Activated B cell treated with CpG ODN at 0.5 μM for 24 hours (primary cell): ENCODE results near the gene MYO16. TPM values are rescaled to one million over a fixed set of nuclear protein-coding genes. Genes with fewer than 3 reads are reported as not detected.
A peak's percentile ranks its signal among the peaks of the same experiment; 100 is the strongest.

ENCODE experiments used
- ATAC-seq: fragments of 200-7000 bp; cut with Tn5 transposase; one replicate; pipeline ENCODE4 v1.10.0; 2021; ENCODE audit warnings: low read depth, mild to moderate bottlenecking, moderate library complexity
- CTCF ChIA-PET: fragments of 350-600 bp; sonication (Branson Sonifier 250); formaldehyde crosslinking; loops from one replicate; lab custom pipeline; 2021; ENCODE audit warnings: antibody characterized with exemption; lab: Charles Lee
- POLR2A ChIA-PET: fragments of 350-600 bp; sonication (Branson Sonifier 250); formaldehyde crosslinking; loops from one replicate; lab custom pipeline; 2021; ENCODE audit warnings: antibody characterized with exemption; lab: Charles Lee
- DNase-seq: peaks from one replicate; pipeline ENCODE4 v3.0.0; 2022
- H3K27ac Mint-ChIP-seq: one replicate; pipeline ENCODE4 v1.8.0; 2020; ENCODE audit warnings: mixed read lengths
- H3K27me3 Mint-ChIP-seq: one replicate; pipeline ENCODE4 v1.8.0; 2021; ENCODE audit warnings: mixed read lengths
- H3K36me3 Mint-ChIP-seq: one replicate; pipeline ENCODE4 v1.8.0; 2021; ENCODE audit warnings: low read depth, mixed read lengths
- H3K4me1 Mint-ChIP-seq: one replicate; pipeline ENCODE4 v1.8.0; 2021; ENCODE audit warnings: mixed read lengths
- H3K4me3 Mint-ChIP-seq: one replicate; pipeline ENCODE4 v1.8.0; 2020; ENCODE audit warnings: mild to moderate bottlenecking, mixed read lengths
- H3K9me3 Mint-ChIP-seq: one replicate; pipeline ENCODE4 v1.8.0; 2020; ENCODE audit warnings: mixed read lengths
- CTCF ChIP-seq: fragments of 200-600 bp; IDR thresholded peaks from one replicate; pipeline ENCODE4 v1.8.0; 2022; ENCODE audit warnings: antibody characterized with exemption, mild to moderate bottlenecking
- intact Hi-C: fragments of 100-400 bp; cut with micrococcal nuclease; formaldehyde crosslinking; loops from one replicate; pipeline ENCODE4 v1.15.1; 2024
- total RNA-seq: library from RNA; stranded (reverse); gene quantifications from 2 replicates; pipeline ENCODE4 v1.2.3, GENCODE V29; 2022

The MYO16 gene
- total RNA-seq, 1 donor from 2014 or later: not detected

DNA sequence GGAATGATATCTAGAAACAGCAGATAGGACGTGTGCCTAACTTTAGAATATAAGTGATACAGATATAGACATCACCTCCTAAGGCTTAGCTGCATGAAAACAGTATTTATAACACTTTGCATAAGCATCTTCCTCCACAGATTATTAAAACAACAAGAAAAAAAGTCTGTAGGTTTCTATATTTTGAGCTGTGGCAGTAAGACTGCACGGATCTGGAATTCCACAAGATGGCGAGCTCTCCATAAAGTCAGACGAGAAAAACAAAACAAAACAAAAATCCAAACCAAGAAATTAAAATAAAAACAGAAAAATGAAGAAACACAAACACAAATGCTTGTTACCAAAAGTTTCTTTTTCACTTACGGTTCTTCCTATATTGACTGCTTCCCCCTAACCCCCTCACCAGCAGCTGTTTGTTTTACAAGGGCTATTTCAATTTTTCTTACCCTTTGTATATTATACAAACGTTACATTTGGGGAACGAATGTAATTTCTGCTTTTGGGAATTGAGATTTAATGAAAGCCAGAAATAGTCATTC lies 285.8 kb downstream of the MYO16 start:
- no peak overlapping the region for H3K27ac Mint-ChIP-seq
- no peaks in the 10 kb centered on the region for H3K36me3 Mint-ChIP-seq
- no peaks in the 10 kb centered on the region for H3K9me3 Mint-ChIP-seq
- CTCF ChIA-PET: interaction anchor here (1.1 kb wide), 1 partner anchor 870 kb away, joined by 3 read pairs; no protein-coding TSS in a partner anchor
- H3K27me3 Mint-ChIP-seq: peaks cover 7% of the 10 kb centered on the region
- POLR2A ChIA-PET: no interaction called here
- DNase-seq (no peak), ATAC-seq (no peak)
- H3K4me1 Mint-ChIP-seq: peaks cover 16% of the 10 kb centered on the region
- intact Hi-C loops: no loop called here
- H3K4me3 Mint-ChIP-seq: peak overlapping the region; percentile 72
- no peak for TF ChIP-seq CTCF

GRCh38 chr13:108915634-108916512 lies 286.5 kb downstream of the MYO16 start:
- Mint-ChIP-seq H3K27ac (peak overlapping the region; percentile 51), H3K4me3 (peak overlapping the region; percentile 72), H3K4me1 (peaks cover 16% of the 10 kb centered on the region), H3K36me3 (no peaks in the 10 kb centered on the region), H3K27me3 (peaks cover 7% of the 10 kb centered on the region), H3K9me3 (no peaks in the 10 kb centered on the region)
- intact Hi-C loops: no loop called here
- no peak for TF ChIP-seq CTCF
- DNase-seq (peak; percentile 30), ATAC-seq (peak; percentile 69)
- ChIA-PET POLR2A (no interaction called here), CTCF (interaction anchor here (1.1 kb wide), 1 partner anchor 869 kb away, joined by 3 read pairs; no protein-coding TSS in a partner anchor)

- intact Hi-C loops: no loop called here
- TF ChIP-seq CTCF: no peak
- H3K4me3 Mint-ChIP-seq: no peak overlapping the region
- no peaks in the 10 kb centered on the region for H3K36me3 Mint-ChIP-seq
- H3K4me1 Mint-ChIP-seq: peaks cover 16% of the 10 kb centered on the region
- ATAC-seq (no peak), DNase-seq (no peak)
- CTCF ChIA-PET: no interaction called here
- H3K9me3 Mint-ChIP-seq: no peaks in the 10 kb centered on the region
- H3K27me3 Mint-ChIP-seq: no peaks in the 10 kb centered on the region
- POLR2A ChIA-PET: no interaction called here
- H3K27ac Mint-ChIP-seq: no peak overlapping the region
Measured at GRCh38 chr13:108917581-108917980, 288.2 kb downstream of the MYO16 start.

DNA sequence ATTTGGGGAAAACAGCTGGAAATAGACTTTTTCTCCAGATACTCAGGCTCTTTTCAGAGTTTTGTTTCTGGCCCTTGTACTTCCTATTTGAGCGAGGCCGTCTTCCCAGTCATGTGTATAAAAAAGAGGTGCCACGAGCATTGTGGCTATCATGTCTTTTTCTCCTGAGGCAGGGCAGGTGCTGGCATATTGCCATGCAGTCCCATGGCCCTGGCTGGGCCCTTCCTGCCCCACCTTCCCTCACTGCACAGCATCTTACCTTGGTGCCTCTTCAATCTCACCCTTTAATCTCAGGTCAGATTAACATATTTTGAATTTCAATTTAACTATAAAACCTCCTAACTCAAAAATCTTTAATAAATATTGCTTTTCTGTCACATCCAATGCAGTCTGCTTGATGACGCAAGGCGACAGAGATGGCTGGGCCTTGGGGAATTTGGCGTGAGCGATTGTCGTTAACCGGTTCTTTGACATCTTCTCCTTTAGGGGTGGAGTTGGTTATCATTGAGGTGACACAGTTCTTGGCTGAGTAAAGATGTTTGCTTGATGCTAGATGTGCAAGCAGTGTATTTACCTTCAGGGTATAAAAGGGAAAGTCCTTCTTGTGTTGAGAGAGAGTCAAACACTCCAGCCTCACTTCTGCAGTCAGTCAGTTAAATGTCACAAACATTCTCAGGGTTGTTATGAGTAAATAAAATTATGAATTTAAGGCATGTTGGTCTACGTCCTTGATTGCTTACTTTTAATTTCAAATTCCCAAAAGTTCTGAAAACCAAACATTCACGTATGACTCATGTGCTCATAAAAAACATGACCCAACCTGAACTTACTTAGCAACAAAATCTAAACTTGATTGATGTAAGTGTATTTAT lies 289.9 kb downstream of the MYO16 start:
- TF ChIP-seq CTCF: no peak
- Mint-ChIP-seq H3K4me3 (no peak overlapping the region), H3K36me3 (no peaks in the 10 kb centered on the region), H3K27me3 (no peaks in the 10 kb centered on the region), H3K9me3 (no peaks in the 10 kb centered on the region), H3K27ac (no peak overlapping the region), H3K4me1 (peaks cover 16% of the 10 kb centered on the region)
- intact Hi-C loops: no loop called here
- ChIA-PET CTCF (no interaction called here), POLR2A (no interaction called here)
- ATAC-seq (no peak), DNase-seq (no peak)
